Activated CD8-positive, alpha-beta memory T cell treated with anti-CD3 and anti-CD28 coated beads for 4 hours (primary cell): Measurements from ENCODE around the gene RETN.
A peak's percentile ranks its signal among the peaks of the same experiment; 100 is the strongest.

Experiments used
- DNase-seq, 2 donors: peaks; one replicate each; pipeline ENCODE4 v3.0.0-alpha.2; 2020; ENCODE audit warnings: low read depth in 2 of 2

Gene RETN

GRCh38 chr19:7668842-7669241 is at the start of gene RETN:
TSS of gene RETN (plus strand) at chr19:7669049. CDS start at chr19:7669327, 278 bp downstream.
- DNase-seq, result no peak

- DNase-seq, result no peak
Measured at GRCh38 chr19:7619671-7620441, 49.0 kb upstream of the RETN start.

GRCh38 chr19:7620442-7621412 is 48.1 kb upstream of the RETN start:
- DNase-seq, result no peak

- DNase-seq, result no peak
Measured at GRCh38 chr19:7622933-7623685, 45.7 kb upstream of the RETN start.

- DNase-seq, result no peak
Measured at GRCh38 chr19:7623725-7624603, 44.9 kb upstream of the RETN start.

- DNase-seq, result no peak
Measured at GRCh38 chr19:7624810-7625209, 44.0 kb upstream of the RETN start.

GRCh38 chr19:7625763-7626372 is 43.0 kb upstream of the RETN start:
- DNase-seq, result no peak

GRCh38 chr19:7627166-7627565 is 41.7 kb upstream of the RETN start:
- DNase-seq, result no peak

GRCh38 chr19:7628589-7629311 is 40.1 kb upstream of the RETN start:
- DNase-seq, result no peak

GRCh38 chr19:7629347-7630054 is 39.3 kb upstream of the RETN start, which contains the start of the genes PET100 and XAB2:
TSS of gene PET100 (plus strand) at chr19:7629793. CDS start at chr19:7629834, 41 bp downstream.
TSS of gene XAB2 (minus strand) at chr19:7629545. CDS start at chr19:7629527, 18 bp downstream.
- peak; percentile 86 to 90 for DNase-seq

GRCh38 chr19:7631577-7631976 is 37.3 kb upstream of the RETN start:
- DNase-seq, result no peak

- DNase-seq, result no peak
Measured at GRCh38 chr19:7632340-7633203, 36.3 kb upstream of the RETN start.

GRCh38 chr19:7633698-7634097 is 35.2 kb upstream of the RETN start, which contains the start of gene PCP2:
TSS of gene PCP2 (minus strand) at chr19:7633719. CDS start at chr19:7633457, 262 bp downstream.
- no peak for DNase-seq

GRCh38 chr19:7635670-7636069 is 33.2 kb upstream of the RETN start:
- no peak for DNase-seq

- DNase-seq, result no peak
Measured at GRCh38 chr19:7636317-7636690, 32.5 kb upstream of the RETN start.

GRCh38 chr19:7636691-7637373 is 32.0 kb upstream of the RETN start, which contains the start of gene STXBP2:
TSS of gene STXBP2 (plus strand) at chr19:7637110. CDS start at chr19:7637150, 40 bp downstream.
- DNase-seq, result peak; percentile 84
